CD4-positive, alpha-beta T cell treated with Interleukin-12 subunit alpha and Interleukin-12 subunit beta, for 1 hour (primary cell): ENCODE data around the gene TBL1XR1.

Experiments used
- DNase-seq: peaks from one replicate; pipeline ENCODE4 v3.0.0-alpha.2; 2020

Gene TBL1XR1

DNA sequence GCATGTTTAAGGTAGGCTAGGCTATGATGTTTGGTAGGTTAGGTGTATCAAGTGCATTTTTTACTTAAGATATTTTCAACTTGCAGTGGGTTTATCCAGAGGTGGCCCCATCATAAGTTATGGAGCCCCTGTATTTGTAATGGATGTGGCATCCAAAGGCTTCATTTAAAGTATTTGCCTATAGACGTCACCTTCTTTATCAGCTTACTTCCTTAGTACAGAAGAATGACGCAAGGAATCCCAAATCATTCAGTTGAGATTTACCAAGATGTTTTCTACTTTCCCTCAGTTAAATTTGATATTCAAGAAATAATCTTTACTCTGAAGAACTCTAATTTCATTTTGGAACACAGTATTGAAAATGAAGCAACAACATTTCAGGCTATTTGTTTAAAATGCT lies 201.3 kb downstream of the TBL1XR1 start:
- DNase-seq: no peak

DNA sequence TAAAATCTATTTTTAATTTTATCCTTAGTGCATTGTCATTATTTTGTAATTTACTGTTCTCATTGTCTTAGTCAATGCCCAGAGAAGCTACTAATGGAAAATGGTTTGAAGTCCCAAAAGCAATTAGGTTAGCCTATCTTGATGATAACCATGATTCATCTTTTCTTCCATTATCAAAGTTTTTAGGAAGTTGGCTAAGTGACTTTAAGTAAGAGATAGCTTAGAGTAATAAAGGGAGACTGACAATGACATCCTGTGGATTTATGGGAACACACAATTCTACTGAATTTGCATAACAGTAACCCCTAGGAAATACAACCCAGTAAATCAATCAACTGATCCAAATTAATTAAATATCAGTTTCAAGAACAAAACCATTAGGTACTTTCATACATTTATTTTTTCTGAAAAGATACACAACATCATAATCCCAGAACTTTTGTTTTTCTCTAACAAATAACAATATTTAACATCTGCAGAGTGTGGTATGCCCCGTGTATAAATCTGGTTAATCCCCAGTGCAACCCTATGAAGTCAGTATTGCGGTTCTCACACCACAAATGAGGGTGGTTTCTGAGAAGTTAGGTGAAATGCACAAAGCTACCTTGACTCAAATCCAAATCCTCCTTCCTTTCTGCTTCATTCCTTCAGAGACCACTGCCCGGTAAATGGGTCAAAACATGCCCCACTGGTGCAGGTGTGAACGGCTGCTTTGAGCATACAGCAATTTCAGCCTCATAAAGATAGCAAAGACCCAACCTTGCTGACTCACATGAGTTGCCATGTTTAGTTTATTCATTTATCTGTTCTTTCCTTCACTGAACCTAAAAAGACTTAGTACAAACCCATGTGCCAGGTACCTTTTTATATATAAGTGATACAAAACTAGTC lies 202.1 kb downstream of the TBL1XR1 start:
- no peak for DNase-seq

- no peak for DNase-seq
These were observed 202.9 kb downstream of the TBL1XR1 start for GRCh38 chr3:176994393-176994792.

DNA sequence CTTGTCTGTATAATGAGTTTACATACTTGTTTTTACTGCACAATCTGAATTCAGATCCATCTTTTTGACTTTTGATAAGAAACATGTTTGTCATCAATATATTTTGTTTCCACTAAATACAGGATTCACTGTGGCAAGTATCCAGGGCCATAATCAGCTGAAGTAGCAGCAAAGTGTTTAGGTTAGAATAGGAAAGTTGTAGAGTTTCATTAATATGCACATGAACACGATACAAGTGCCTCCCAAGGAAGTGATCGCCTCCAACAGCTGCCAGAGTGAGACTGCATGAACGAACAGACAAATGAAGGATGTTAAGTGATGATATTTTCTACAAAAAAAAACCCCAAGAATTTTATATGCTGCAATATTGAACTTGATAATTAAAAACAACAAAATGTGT lies 204.3 kb downstream of the TBL1XR1 start:
- DNase-seq: no peak

DNA sequence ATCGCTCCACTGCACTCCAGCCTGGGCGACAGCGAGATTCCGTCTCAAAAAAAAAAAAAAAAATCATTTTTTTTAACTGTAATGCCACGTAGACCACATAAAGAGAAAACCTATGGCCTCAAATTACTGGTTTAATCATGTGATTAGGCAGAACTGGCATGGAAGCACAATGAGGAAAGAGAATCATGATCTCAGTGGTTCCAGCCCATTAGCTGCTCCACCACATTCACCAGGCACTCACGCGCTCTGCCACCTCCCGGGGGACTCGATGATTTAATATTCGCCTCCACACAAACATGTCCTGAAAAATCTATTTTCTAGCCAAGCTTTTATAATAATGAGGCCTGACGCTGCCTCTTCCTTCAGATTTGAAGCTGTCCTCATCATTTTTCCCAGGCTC lies 204.7 kb downstream of the TBL1XR1 start:
- DNase-seq: no peak

DNA sequence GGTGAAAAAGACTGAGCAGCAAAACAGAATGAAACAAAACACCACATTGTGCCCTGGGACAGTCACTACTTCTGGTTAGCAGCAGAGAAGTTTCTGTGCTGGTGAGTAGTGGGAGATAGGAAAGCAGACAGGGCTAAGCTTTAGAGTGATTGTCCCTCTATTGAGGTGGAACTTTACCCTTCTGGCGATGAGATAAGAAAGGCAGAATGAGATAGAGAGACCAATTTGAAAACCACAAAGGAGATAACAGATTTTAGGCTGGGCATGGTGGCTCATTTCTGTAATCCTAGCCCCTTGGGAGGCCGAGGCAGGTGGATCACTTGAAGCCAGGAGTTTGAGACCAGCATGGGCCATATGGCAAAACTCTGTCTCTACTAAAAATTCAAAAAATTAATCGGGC lies 208.5 kb downstream of the TBL1XR1 start:
- no peak for DNase-seq

DNA sequence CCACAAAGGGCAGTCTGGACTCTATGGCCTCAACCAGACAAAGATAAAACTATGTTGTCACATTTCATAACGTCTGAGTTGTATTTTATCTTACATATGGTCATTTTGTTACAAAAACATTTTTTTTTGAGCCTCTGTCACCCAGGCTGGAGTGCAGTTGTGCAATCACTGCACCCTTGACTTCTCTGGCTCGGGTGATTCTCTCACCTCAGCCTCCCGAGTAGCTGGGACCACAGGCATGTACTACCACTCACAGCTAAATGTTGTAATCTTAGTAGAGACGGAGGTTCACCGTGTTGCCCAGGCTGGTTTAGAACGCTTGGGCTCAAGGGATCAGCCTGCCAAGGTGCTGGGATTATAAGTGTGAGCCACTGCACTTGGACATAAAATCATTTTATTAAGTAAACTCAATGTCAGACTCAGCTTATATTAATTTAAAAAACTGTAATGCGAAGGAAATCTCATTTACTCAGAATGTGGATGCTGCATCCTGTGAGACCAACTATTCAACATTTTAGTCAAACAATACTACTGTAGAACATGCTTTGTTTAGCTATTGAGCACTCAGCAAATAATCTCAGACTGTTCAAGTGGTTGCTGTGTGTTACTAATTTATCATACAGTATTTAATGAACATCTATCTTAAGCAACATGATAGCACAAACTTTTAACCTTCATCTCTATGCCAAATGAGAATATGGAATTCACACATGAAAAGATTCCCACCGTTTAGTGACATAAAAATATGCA lies 209.2 kb downstream of the TBL1XR1 start:
- no peak for DNase-seq

DNA sequence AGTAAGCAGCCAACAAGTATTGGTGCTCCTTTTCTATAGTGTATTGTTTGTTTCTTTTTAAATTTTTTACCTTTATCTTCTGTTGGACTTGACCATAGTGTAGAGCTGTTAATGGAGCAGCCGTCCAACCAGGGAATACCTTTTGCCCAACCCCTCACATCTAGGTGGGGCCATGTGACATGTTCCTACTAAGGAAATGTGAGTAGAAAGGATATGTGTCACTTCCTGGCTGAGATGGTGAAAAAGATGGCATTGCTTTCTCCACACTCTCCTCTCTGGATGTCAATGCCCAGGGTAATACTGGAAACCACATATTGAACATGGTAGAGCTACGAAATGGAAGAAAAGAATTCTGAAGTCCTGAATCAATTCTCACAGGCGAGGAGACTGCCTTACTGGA lies 218.8 kb downstream of the TBL1XR1 start:
- DNase-seq: no peak

GRCh38 chr3:176977331-176977730 lies 220.0 kb downstream of the TBL1XR1 start:
- DNase-seq: no peak

DNA sequence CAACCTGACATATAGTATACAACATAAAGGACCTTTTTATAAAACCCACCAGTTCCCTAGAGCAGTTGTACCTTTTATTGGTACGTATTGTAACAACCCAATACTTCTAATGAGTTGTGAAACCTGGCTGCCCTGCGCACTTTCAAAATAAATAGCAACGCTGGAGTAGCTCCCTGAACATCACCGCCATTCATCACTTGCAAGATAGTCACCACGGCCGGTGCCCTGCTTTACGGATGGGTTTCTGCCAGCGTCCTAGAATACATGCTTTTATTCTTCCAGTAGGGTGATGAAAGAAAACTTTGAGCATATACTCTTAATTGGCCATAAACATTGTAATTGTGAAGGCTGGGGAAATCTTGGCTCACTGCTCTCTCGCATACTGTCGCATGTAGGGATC lies 220.7 kb downstream of the TBL1XR1 start:
- DNase-seq: no peak

GRCh38 chr3:176974279-176974678 lies 223.0 kb downstream of the TBL1XR1 start:
- no peak for DNase-seq

- no peak for DNase-seq
These were observed 225.6 kb downstream of the TBL1XR1 start for GRCh38 chr3:176971613-176972174.

DNA sequence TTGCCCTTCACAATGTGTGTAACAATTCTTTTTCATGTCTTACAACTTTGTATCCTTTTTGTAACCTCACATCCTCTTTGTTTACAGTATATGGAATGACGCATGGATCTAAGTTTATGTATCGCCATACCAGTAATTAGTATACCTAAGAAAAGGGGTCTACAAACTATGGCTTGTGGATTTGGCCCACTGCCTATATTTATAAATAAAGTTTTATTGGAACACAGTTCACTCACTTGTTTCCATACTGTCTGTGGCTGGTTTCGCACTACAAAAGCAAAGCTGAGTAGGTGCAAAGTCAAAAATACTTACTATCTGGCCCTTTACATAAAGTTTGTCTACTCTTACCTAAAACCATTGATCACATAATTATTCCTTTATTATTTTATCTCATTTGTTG lies 226.5 kb downstream of the TBL1XR1 start:
- DNase-seq: no peak

GRCh38 chr3:176969506-176969905 lies 227.8 kb downstream of the TBL1XR1 start:
- DNase-seq: no peak
